Upper lobe of right lung (tissue), 1 donor: Measurements from ENCODE around the gene PLSCR3. TPM values are rescaled to one million over a fixed set of nuclear protein-coding genes. Genes with fewer than 3 reads are reported as not detected.

Experiments
- ATAC-seq: fragments of 200-7000 bp; cut with Tn5 transposase; one replicate; pipeline ENCODE4 v1.9.1; 2020; ENCODE audit warnings: mild to moderate bottlenecking, moderate library complexity
- DNase-seq: peaks from one replicate; pipeline ENCODE4 v3.0.0-alpha.2; 2020
- H3K27ac ChIP-seq: fragments of 200-600 bp; one replicate; pipeline ENCODE4 v1.8.0; 2022
- H3K27me3 ChIP-seq: fragments of 200-600 bp; one replicate; pipeline ENCODE4 v1.8.0; 2022; ENCODE audit warnings: mild to moderate bottlenecking
- H3K36me3 ChIP-seq: fragments of 200-600 bp; one replicate; pipeline ENCODE4 v1.8.0; 2022
- H3K4me1 ChIP-seq: fragments of 200-600 bp; one replicate; pipeline ENCODE4 v1.8.0; 2022
- H3K4me3 ChIP-seq: fragments of 200-600 bp; one replicate; pipeline ENCODE4 v1.8.0; 2022; ENCODE audit warnings: mild to moderate bottlenecking
- H3K9me3 ChIP-seq: fragments of 200-600 bp; one replicate; pipeline ENCODE4 v1.8.0; 2022
- intact Hi-C: fragments of 100-400 bp; cut with DNase I; formaldehyde crosslinking; loops from one replicate; pipeline ENCODE4 v1.11.0; 2022
- total RNA-seq: library from RNA; stranded (reverse); fragmentation: NEBNext Ultra II Directional; extraction: Animal tissue kit (Norgen Biotek cat#: 25700); gene quantifications from one replicate; pipeline ENCODE4 v1.2.1, GENCODE V29; 2021
- TF ChIP-seq, protein P1 (sequence below): fragments of 200-600 bp; IDR thresholded peaks from one replicate; pipeline ENCODE4 v1.8.0; 2022; ENCODE audit warnings: antibody characterized with exemption
- donor health status: DM: no; HTN: yes; CAD: no; lungs with severe emphysema.

Gene PLSCR3
- total RNA-seq, 1 donor from 2014 or later: 30.3 TPM

- Histone ChIP-seq H3K9me3 (no peaks in the 10 kb centered on the region), H3K4me1 (no peaks in the 10 kb centered on the region), H3K27me3 (no peaks in the 10 kb centered on the region), H3K27ac (no peak overlapping the region), H3K4me3 (no peak overlapping the region), H3K36me3 (no peaks in the 10 kb centered on the region)
- intact Hi-C loops: no loop called here
- no peak for ATAC-seq
- TF ChIP-seq, protein P1, sequence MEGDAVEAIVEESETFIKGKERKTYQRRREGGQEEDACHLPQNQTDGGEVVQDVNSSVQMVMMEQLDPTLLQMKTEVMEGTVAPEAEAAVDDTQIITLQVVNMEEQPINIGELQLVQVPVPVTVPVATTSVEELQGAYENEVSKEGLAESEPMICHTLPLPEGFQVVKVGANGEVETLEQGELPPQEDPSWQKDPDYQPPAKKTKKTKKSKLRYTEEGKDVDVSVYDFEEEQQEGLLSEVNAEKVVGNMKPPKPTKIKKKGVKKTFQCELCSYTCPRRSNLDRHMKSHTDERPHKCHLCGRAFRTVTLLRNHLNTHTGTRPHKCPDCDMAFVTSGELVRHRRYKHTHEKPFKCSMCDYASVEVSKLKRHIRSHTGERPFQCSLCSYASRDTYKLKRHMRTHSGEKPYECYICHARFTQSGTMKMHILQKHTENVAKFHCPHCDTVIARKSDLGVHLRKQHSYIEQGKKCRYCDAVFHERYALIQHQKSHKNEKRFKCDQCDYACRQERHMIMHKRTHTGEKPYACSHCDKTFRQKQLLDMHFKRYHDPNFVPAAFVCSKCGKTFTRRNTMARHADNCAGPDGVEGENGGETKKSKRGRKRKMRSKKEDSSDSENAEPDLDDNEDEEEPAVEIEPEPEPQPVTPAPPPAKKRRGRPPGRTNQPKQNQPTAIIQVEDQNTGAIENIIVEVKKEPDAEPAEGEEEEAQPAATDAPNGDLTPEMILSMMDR: no peak
- DNase-seq: no peak
These were observed 17.1 kb upstream of the PLSCR3 start for GRCh38 chr17:7411427-7411750.

DNA sequence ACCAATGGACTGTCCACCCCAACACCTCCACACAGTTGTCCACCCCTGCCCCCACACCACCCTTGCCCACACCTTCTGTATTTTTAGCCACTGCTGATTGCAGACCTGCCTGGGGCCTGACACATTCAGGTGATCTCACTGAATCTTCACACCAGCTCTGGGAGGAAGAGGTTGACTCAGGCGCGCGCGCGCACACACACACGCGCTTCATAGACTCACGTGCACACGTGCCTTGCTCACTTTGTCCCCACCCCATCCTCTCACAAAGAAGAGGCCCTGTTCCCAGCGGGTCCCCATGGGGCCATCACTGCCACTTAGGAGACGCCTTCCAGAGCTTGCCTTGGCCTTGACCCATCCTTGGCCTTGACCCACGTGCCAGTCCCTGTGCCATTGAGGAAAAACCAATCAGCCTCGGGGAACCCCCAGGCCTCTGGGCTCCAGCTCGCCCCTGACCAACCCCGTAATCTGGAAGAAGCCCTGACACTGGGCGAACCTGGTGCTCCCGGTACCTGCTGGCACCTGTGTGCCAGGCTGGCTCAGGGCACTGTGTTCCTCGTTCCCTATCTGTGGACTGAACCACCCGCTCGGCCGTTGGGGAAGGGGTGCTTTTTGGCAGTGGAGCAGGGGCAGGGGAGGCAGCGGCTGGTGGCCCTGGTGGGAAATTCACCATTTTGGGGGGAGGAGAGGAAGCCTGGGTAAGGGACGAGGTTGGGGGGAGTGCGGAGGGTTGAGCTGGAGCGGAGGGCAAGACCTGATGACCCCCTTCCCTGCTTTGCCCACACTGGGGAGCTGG is 16.5 kb upstream of the PLSCR3 start:
- intact Hi-C loops: no loop called here
- DNase-seq: no peak
- no peaks in the 10 kb centered on the region for H3K9me3 ChIP-seq
- H3K4me3 ChIP-seq: no peak overlapping the region
- H3K27ac ChIP-seq: no peak overlapping the region
- no peaks in the 10 kb centered on the region for H3K27me3 ChIP-seq
- H3K4me1 ChIP-seq: no peaks in the 10 kb centered on the region
- ATAC-seq: no peak
- no peaks in the 10 kb centered on the region for H3K36me3 ChIP-seq
- TF ChIP-seq, protein P1: no peak

- TF ChIP-seq, protein P1: no peak
- intact Hi-C loops: no loop called here
- Histone ChIP-seq H3K27ac (no peak overlapping the region), H3K27me3 (no peaks in the 10 kb centered on the region), H3K4me1 (no peaks in the 10 kb centered on the region), H3K9me3 (no peaks in the 10 kb centered on the region), H3K36me3 (no peaks in the 10 kb centered on the region), H3K4me3 (no peak overlapping the region)
- ATAC-seq (no peak), DNase-seq (no peak)
These were observed 15.4 kb upstream of the PLSCR3 start for GRCh38 chr17:7409716-7410115.

- intact Hi-C loops: no loop called here
- DNase-seq: no peak
- H3K9me3 ChIP-seq: no peaks in the 10 kb centered on the region
- no peaks in the 10 kb centered on the region for H3K27me3 ChIP-seq
- no peak overlapping the region for H3K27ac ChIP-seq
- TF ChIP-seq, protein P1: no peak
- H3K36me3 ChIP-seq: no peaks in the 10 kb centered on the region
- no peak overlapping the region for H3K4me3 ChIP-seq
- ATAC-seq: no peak
- no peaks in the 10 kb centered on the region for H3K4me1 ChIP-seq
These were observed 14.5 kb upstream of the PLSCR3 start for GRCh38 chr17:7408863-7409262.

GRCh38 chr17:7408252-7408727 is 14.0 kb upstream of the PLSCR3 start:
- no peak for DNase-seq
- TF ChIP-seq, protein P1: no peak
- Histone ChIP-seq H3K27me3 (no peaks in the 10 kb centered on the region), H3K27ac (no peak overlapping the region), H3K4me1 (peaks cover under 1% of the 10 kb centered on the region), H3K9me3 (no peaks in the 10 kb centered on the region), H3K36me3 (no peaks in the 10 kb centered on the region), H3K4me3 (no peak overlapping the region)
- intact Hi-C loops: no loop called here
- ATAC-seq: no peak
